Kidney (tissue), 14 donors: ENCODE data around the gene CLTCL1. TPM values are rescaled to one million over a fixed set of nuclear protein-coding genes. Genes with fewer than 3 reads are reported as not detected.

Experiments
- DNase-seq, 5 donors: peaks; one replicate each; pipeline ENCODE4 v3.0.0-alpha.2; 2013 to 2020
- FAIRE-seq: peaks from 2 replicates; lab custom pipeline; 2012; peaks lifted over from hg19 to GRCh38; lab: Jason Lieb, UNC
- H3K27ac ChIP-seq, 2 donors: one replicate each; pipeline ENCODE4 v1.7.0; 2013; ENCODE audit warnings: low read depth in 2 of 2, low read length in 2 of 2, inconsistent platforms in 1 of 2
- H3K27me3 ChIP-seq: one replicate; pipeline ENCODE4 v1.7.1; 2013; ENCODE audit warnings: low read length, inconsistent platforms; ENCODE audit not compliant: control insufficient read depth, insufficient read depth
- H3K36me3 ChIP-seq, 3 donors: one replicate each; pipeline versions ENCODE4 v1.7.0 to v1.7.1; 2013; ENCODE audit warnings: low read length in 3 of 3, control low read depth in 1 of 3, inconsistent platforms in 1 of 3; ENCODE audit not compliant: insufficient read depth in 3 of 3, control insufficient read depth in 2 of 3
- H3K4me1 ChIP-seq, 3 donors: one replicate each; pipeline versions ENCODE4 v1.7.0 to v1.7.1; 2013; ENCODE audit warnings: low read length in 3 of 3, inconsistent platforms in 1 of 3, low read depth in 1 of 3; ENCODE audit not compliant: control insufficient read depth in 2 of 3, insufficient read depth in 2 of 3
- H3K4me3 ChIP-seq, 3 donors: one replicate each; pipeline versions ENCODE4 v1.7.0 to v1.8.1; 2013; ENCODE audit warnings: low read length in 3 of 3, control low read depth in 1 of 3, inconsistent platforms in 1 of 3
- H3K9ac ChIP-seq, 3 donors: one replicate each; pipeline versions ENCODE4 v1.7.0 to v1.7.1; 2013; ENCODE audit warnings: low read length in 3 of 3, control low read depth in 1 of 3, inconsistent platforms in 1 of 3
- H3K9me3 ChIP-seq, 3 donors: one replicate each; pipeline versions ENCODE4 v1.7.0 to v1.7.1; 2013; ENCODE audit warnings: low read length in 3 of 3, control low read depth in 1 of 3, inconsistent platforms in 1 of 3; ENCODE audit not compliant: control insufficient read depth in 2 of 3, insufficient read depth in 1 of 3
- intact Hi-C: fragments of 100-400 bp; cut with DNase I; formaldehyde crosslinking; loops from one replicate; pipeline ENCODE4 v1.11.1; 2022
- polyA plus RNA-seq: library from polyadenylated mRNA; stranded (reverse); fragments of 350-450 nt; fragmentation: Illumina TruSeq; extraction: RNeasy Lipid Tissue Mini Kit (QIAGEN cat#74804); gene quantifications from one replicate; pipeline ENCODE4 v1.2.3, GENCODE V29; 2014; ENCODE audit warnings: low read depth, low replicate concordance; ENCODE audit not compliant: insufficient read depth
- total RNA-seq: library from RNA; stranded (reverse); fragmentation: NEBNext Ultra II Directional; extraction: Animal tissue kit (Norgen Biotek cat#: 25700); gene quantifications from one replicate; pipeline ENCODE4 v1.2.1, GENCODE V29; 2021
- TF ChIP-seq, protein P1 (sequence below): IDR thresholded peaks from 3 replicates; pipeline ENCODE4 v1.5.1; 2012; ENCODE audit warnings: mild to moderate bottlenecking, moderate library complexity, borderline replicate concordance; ENCODE audit not compliant: insufficient read depth; ENCODE audit errors: extremely low read depth
- donor health status: control.
- donor health status: control.
- donor health status: control.
- donor health status: control.
- donor health status: control.
- donor health status: DM: yes; HTN: yes; CAD: no.
- donor health status: Normal renal cell carcinoma (clear cell type).

The CLTCL1 gene
- total and polyA plus RNA-seq, 2 donors from 2014 or later = 4.0 to 6.3 TPM

DNA sequence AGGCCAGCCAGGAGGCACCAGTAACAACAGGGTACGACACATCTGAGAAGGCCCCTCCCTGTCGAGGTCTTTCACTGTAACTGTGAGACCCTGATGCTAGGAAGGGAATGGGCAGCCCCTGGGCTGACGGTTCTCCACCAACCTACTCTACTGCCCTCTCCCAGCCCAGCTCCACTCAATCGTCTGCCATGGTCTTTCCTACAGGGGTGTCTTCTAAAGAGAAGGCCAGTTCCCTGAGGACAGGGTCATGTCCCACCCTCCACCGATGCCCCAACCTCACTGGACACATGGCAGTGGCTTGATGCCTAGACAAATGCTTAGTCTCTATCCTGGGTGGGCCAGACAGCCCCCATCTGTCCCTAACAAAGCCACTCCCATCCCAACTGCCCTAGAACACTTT, 67.0 kb downstream of the CLTCL1 start:
- FAIRE-seq = no peak
- Histone ChIP-seq H3K4me3 (no peak overlapping the region), H3K27ac (no peak overlapping the region), H3K36me3 (peaks cover 0 to 26% (median 8%) of the 10 kb centered on the region in 3 donors), H3K9ac (no peak overlapping the region), H3K4me1 (no peaks in the 10 kb centered on the region), H3K9me3 (no peaks in the 10 kb centered on the region), H3K27me3 (no peaks in the 10 kb centered on the region)
- intact Hi-C loops = no loop called here
- TF ChIP-seq, protein P1, sequence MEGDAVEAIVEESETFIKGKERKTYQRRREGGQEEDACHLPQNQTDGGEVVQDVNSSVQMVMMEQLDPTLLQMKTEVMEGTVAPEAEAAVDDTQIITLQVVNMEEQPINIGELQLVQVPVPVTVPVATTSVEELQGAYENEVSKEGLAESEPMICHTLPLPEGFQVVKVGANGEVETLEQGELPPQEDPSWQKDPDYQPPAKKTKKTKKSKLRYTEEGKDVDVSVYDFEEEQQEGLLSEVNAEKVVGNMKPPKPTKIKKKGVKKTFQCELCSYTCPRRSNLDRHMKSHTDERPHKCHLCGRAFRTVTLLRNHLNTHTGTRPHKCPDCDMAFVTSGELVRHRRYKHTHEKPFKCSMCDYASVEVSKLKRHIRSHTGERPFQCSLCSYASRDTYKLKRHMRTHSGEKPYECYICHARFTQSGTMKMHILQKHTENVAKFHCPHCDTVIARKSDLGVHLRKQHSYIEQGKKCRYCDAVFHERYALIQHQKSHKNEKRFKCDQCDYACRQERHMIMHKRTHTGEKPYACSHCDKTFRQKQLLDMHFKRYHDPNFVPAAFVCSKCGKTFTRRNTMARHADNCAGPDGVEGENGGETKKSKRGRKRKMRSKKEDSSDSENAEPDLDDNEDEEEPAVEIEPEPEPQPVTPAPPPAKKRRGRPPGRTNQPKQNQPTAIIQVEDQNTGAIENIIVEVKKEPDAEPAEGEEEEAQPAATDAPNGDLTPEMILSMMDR = no peak
- DNase-seq = no peak

DNA sequence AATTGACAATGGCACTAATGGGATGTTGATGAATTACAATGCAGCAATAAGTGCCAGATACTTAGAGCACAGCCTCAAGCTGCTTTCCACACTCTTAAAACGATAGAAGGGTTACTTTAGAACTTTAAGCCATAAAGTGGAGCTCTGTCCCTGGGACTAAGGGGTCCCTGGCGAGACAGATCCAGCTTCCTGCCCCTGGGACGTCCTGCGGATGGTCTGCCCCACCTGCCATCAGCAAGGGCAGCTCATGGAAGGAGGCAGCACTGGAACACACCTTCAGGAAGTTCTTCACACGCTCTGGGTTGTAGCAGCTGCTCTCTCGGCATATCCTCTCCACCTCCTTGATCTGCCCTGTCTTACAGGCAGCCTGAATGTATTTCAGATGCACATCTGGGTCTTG, 67.9 kb downstream of the CLTCL1 start:
- peaks cover 0 to 24% (median 6%) of the 10 kb centered on the region in 3 donors for H3K36me3 ChIP-seq
- TF ChIP-seq, protein P1 = no peak
- no peak overlapping the region for H3K27ac ChIP-seq
- H3K9me3 ChIP-seq = no peaks in the 10 kb centered on the region
- no peaks in the 10 kb centered on the region for H3K27me3 ChIP-seq
- no peaks in the 10 kb centered on the region for H3K4me1 ChIP-seq
- FAIRE-seq = no peak
- no peak overlapping the region for H3K9ac ChIP-seq
- intact Hi-C loops = no loop called here
- DNase-seq = no peak
- no peak overlapping the region for H3K4me3 ChIP-seq

DNA sequence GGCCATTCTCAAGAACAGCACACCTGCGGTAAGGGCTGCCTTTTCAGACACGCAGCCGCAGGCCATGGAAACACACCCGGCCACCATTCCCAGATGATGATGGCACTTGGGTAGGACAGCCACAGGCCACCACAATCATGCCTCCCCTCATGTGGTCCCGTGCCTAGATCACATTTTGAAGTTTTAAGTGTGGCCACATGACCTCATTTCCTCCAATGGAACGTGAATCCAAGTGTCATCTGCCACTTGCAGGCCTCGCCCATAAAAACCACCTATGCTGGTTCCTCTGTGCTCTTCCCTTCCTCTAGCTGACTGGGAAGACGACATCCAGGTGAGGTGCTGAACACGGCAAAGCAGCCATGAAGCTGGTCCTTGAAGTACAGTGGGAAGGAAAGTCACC, 68.4 kb downstream of the CLTCL1 start:
- Histone ChIP-seq H3K36me3 (peaks cover 0 to 24% (median 6%) of the 10 kb centered on the region in 3 donors), H3K9ac (no peak overlapping the region), H3K27me3 (no peaks in the 10 kb centered on the region), H3K4me3 (no peak overlapping the region), H3K9me3 (no peaks in the 10 kb centered on the region), H3K4me1 (no peaks in the 10 kb centered on the region), H3K27ac (no peak overlapping the region)
- DNase-seq (no peak), FAIRE-seq (no peak)
- intact Hi-C loops = no loop called here
- TF ChIP-seq, protein P1 = no peak
